ENCODE data around the gene ABHD2. TPM values are rescaled to one million over a fixed set of nuclear protein-coding genes. Genes with fewer than 3 reads are reported as not detected.

Gene ABHD2
- polyA plus RNA-seq, 3 donors = 30.8 to 67.1 (median 37.3) TPM

GRCh38 chr15:89174476-89174875, 86.2 kb downstream of the ABHD2 start:
- Histone ChIP-seq H3K4me3 (replicated peaks in 1 of 3; ENCODE audit: low read depth in 2 of 3, low read length in 3 of 3) (no peak overlapping the region), H3K27me3 (ENCODE audit: control insufficient read depth in 2 of 2, insufficient read depth in 2 of 2, low read length in 2 of 2) (no peaks in the 10 kb centered on the region), H2AFZ (ENCODE audit: insufficient read depth, low read depth, low read length, poor library complexity, severe bottlenecking) (no peak overlapping the region), H3K27ac (ENCODE audit: low read depth in 1 of 2, low read length in 2 of 2) (no peak overlapping the region), H3K4me1 (ENCODE audit: control insufficient read depth in 1 of 2, insufficient read depth in 2 of 2, low read length in 2 of 2) (no peaks in the 10 kb centered on the region), H3K79me2 (ENCODE audit: insufficient read depth, low read length) (no peaks in the 10 kb centered on the region), H3K9ac (ENCODE audit: insufficient read depth, low read length, poor library complexity, severe bottlenecking) (no peak overlapping the region), H3K4me2 (replicated peaks; ENCODE audit: extremely low read depth, low read length, poor library complexity, severe bottlenecking) (no peak overlapping the region), H3K36me3 (replicated peaks in 1 of 2; ENCODE audit: control insufficient read depth in 1 of 2, insufficient read depth in 2 of 2, low read length in 2 of 2) (peaks cover 57 to 90% of the 10 kb centered on the region in 2 donors), H3K9me3 (replicated peaks in 1 of 2; ENCODE audit: control insufficient read depth in 1 of 2, insufficient read depth in 1 of 2, low read length in 2 of 2) (no peaks in the 10 kb centered on the region), H4K20me1 (ENCODE audit: insufficient read depth, low read length) (peaks cover 34% of the 10 kb centered on the region)
- H3K4me3 Mint-ChIP-seq = no peak overlapping the region
- H3K27ac Mint-ChIP-seq = peak overlapping the region in 1 of 7 donors; percentile 28
- intact Hi-C loops (cut with micrococcal nuclease) = loop anchor here in 1 of 2 donors (10.0 kb wide), 1 partner anchor 270 kb away; no protein-coding TSS in a partner anchor
- no CpG with 5 or more reads among the region's 5 CpGs for WGBS (ENCODE audit: insufficient coverage)
- H3K27me3 Mint-ChIP-seq (ENCODE audit: low read depth in 3 of 3) = no peaks in the 10 kb centered on the region
- TF ChIP-seq CTCF (IDR thresholded peaks at IDR 0.05) = no peak
- peaks cover 75 to 89% of the 10 kb centered on the region in 2 donors for H3K36me3 Mint-ChIP-seq
- no peaks in the 10 kb centered on the region for H3K9me3 Mint-ChIP-seq
- no peaks in the 10 kb centered on the region for H3K4me1 Mint-ChIP-seq
- DNase-seq = no peak

- Histone ChIP-seq H3K4me3 (replicated peaks in 1 of 3; ENCODE audit: low read depth in 2 of 3, low read length in 3 of 3) (no peak overlapping the region), H2AFZ (ENCODE audit: insufficient read depth, low read depth, low read length, poor library complexity, severe bottlenecking) (no peak overlapping the region), H3K4me2 (replicated peaks; ENCODE audit: extremely low read depth, low read length, poor library complexity, severe bottlenecking) (no peak overlapping the region), H3K27ac (ENCODE audit: low read depth in 1 of 2, low read length in 2 of 2) (no peak overlapping the region), H3K9me3 (replicated peaks in 1 of 2; ENCODE audit: control insufficient read depth in 1 of 2, insufficient read depth in 1 of 2, low read length in 2 of 2) (no peaks in the 10 kb centered on the region), H3K36me3 (replicated peaks in 1 of 2; ENCODE audit: control insufficient read depth in 1 of 2, insufficient read depth in 2 of 2, low read length in 2 of 2) (peaks cover 69 to 92% of the 10 kb centered on the region in 2 donors), H3K79me2 (ENCODE audit: insufficient read depth, low read length) (no peaks in the 10 kb centered on the region), H3K9ac (ENCODE audit: insufficient read depth, low read length, poor library complexity, severe bottlenecking) (no peak overlapping the region), H3K4me1 (ENCODE audit: control insufficient read depth in 1 of 2, insufficient read depth in 2 of 2, low read length in 2 of 2) (no peaks in the 10 kb centered on the region), H3K27me3 (ENCODE audit: control insufficient read depth in 2 of 2, insufficient read depth in 2 of 2, low read length in 2 of 2) (no peaks in the 10 kb centered on the region), H4K20me1 (ENCODE audit: insufficient read depth, low read length) (peaks cover 40% of the 10 kb centered on the region)
- no peak for DNase-seq
- Mint-ChIP-seq H3K27me3 (ENCODE audit: low read depth in 3 of 3) (no peaks in the 10 kb centered on the region), H3K27ac (peak overlapping the region in 3 of 7 donors; percentile 0 to 50 (median 40)), H3K36me3 (peaks cover 82 to 94% of the 10 kb centered on the region in 2 donors), H3K4me1 (no peaks in the 10 kb centered on the region), H3K9me3 (no peaks in the 10 kb centered on the region), H3K4me3 (no peak overlapping the region)
- intact Hi-C loops (cut with micrococcal nuclease) = loop anchor here (2.0 to 10.0 kb wide), 3 partner anchors 117 to 271 kb away; no protein-coding TSS in a partner anchor
- 60% methylated on average over 11 of the region's 13 CpGs for WGBS (ENCODE audit: insufficient coverage)
- no peak for TF ChIP-seq CTCF (IDR thresholded peaks at IDR 0.05)
Measured at GRCh38 chr15:89175617-89176191, 87.4 kb downstream of the ABHD2 start.
